ENCODE measurements around the gene MAF. TPM values are rescaled to one million over a fixed set of nuclear protein-coding genes. Genes with fewer than 3 reads are reported as not detected.

Gene MAF
- total and polyA plus RNA-seq, 2 experiments from 2014 or later, result 0.91 to 2.5 TPM

- H3K27me3 Mint-ChIP-seq (ENCODE audit: insufficient read depth, low read depth, poor library complexity), result peaks cover 6% of the 10 kb centered on the region
- peaks cover 29% of the 10 kb centered on the region for H3K4me1 Mint-ChIP-seq
- H4K20me1 ChIP-seq (replicated peaks; ENCODE audit: insufficient read depth), result no peaks in the 10 kb centered on the region
- TF ChIP-seq STAT1 (IDR thresholded peaks at IDR 0.05; ENCODE audit: unreplicated experiment) (no peak), EZH2 (IDR thresholded peaks at IDR 0.05; ENCODE audit: low read depth, unreplicated experiment) (no peak), REST (IDR thresholded peaks at IDR 0.05; ENCODE audit: unreplicated experiment) (no peak), JUNB (IDR thresholded peaks at IDR 0.05; ENCODE audit: unreplicated experiment) (no peak), NANOG (IDR thresholded peaks at IDR 0.05; ENCODE audit: borderline replicate concordance) (no peak), POLR2AphosphoS5 (IDR thresholded peaks at IDR 0.05; ENCODE audit: low read depth) (no peak), EZH2phosphoT487 (IDR thresholded peaks at IDR 0.05; ENCODE audit: unreplicated experiment) (no peak), CTCF (conservative IDR thresholded peaks at IDR 0.05; ENCODE audit: low read depth in 2 of 2) (no peak), ZNF331 (CRISPR knock-in tag; IDR thresholded peaks at IDR 0.05; ENCODE audit: low read depth) (no peak), ZNF462 (CRISPR knock-in tag; IDR thresholded peaks at IDR 0.05) (no peak), CREB1 (CRISPR knock-in tag; IDR thresholded peaks at IDR 0.05; ENCODE audit: low read depth) (no peak), ETS1 (IDR thresholded peaks at IDR 0.05) (no peak), ZNF114 (CRISPR knock-in tag; IDR thresholded peaks at IDR 0.05) (no peak)
- H3K27ac ChIP-seq (ENCODE audit: low read depth), result no peak overlapping the region
- ATAC-seq (no peak), DNase-seq (ENCODE audit: low spot score) (no peak)
- no peaks in the 10 kb centered on the region for H3K27me3 ChIP-seq (ENCODE audit: insufficient read depth)
- no peaks in the 10 kb centered on the region for H3K36me3 ChIP-seq (ENCODE audit: insufficient read depth)
- H3K4me3 ChIP-seq, result no peak overlapping the region
- H3K4me2 ChIP-seq, result no peak overlapping the region
- no peaks in the 10 kb centered on the region for H3K79me2 ChIP-seq (replicated peaks; ENCODE audit: insufficient read depth)
- peaks cover 8% of the 10 kb centered on the region; the same call in 1 of the 2 replicates for H3K4me1 ChIP-seq (ENCODE audit: insufficient read depth)
- H3K4me3 Mint-ChIP-seq, result no peak overlapping the region
- no peak overlapping the region for H3K27ac Mint-ChIP-seq
- no peak overlapping the region for H2AFZ ChIP-seq
- H3K9me2 ChIP-seq (ENCODE audit: insufficient read depth), result no peaks in the 10 kb centered on the region
- H3K9me3 Mint-ChIP-seq, result no peaks in the 10 kb centered on the region
- H3F3A ChIP-seq (replicated peaks; ENCODE audit: low read depth), result no peaks in the 10 kb centered on the region
- no peaks in the 10 kb centered on the region for H3K36me3 Mint-ChIP-seq (ENCODE audit: low read depth)
Observed at GRCh38 chr16:79573071-79573470, 27.5 kb downstream of the MAF start.

Measured in GM23338 (cell line).